Stimulated activated CD8-positive, alpha-beta memory T cell treated with anti-CD3 and anti-CD28 coated beads, Interleukin-7, amount 100 ng/mL, for 1 hour (primary cell): Measurements from ENCODE around the gene CHRNB1.

Source experiments
- DNase-seq, 2 donors: peaks; one replicate each; pipeline ENCODE4 v3.0.0-alpha.2; 2020; ENCODE audit warnings: low read depth in 2 of 2

CHRNB1 gene

GRCh38 chr17:7437950-7438614, 6.8 kb upstream of the CHRNB1 start:
- peak in 1 of 2 donors; percentile 23 for DNase-seq

GRCh38 chr17:7438656-7439460, 6.0 kb upstream of the CHRNB1 start:
- no peak for DNase-seq

- no peak for DNase-seq
Observed at GRCh38 chr17:7439462-7440112, 5.3 kb upstream of the CHRNB1 start, which contains the start of gene FGF11. Gene FGF11 (plus strand): TSS chr17:7439512. CDS start chr17:7439621, 109 bp downstream.

GRCh38 chr17:7440113-7440833, 4.6 kb upstream of the CHRNB1 start:
- no peak for DNase-seq

- no peak for DNase-seq
Observed at GRCh38 chr17:7440834-7441195, 4.0 kb upstream of the CHRNB1 start.

- no peak for DNase-seq
Observed at GRCh38 chr17:7441266-7441665, 3.6 kb upstream of the CHRNB1 start.

- no peak for DNase-seq
Observed at GRCh38 chr17:7442142-7442541, 2.7 kb upstream of the CHRNB1 start.

- no peak for DNase-seq
Observed at GRCh38 chr17:7443499-7444485, 1.1 kb upstream of the CHRNB1 start.

- peak in 1 of 2 donors; percentile 15 for DNase-seq
Observed at GRCh38 chr17:7445619-7445968, 733 bp downstream of the CHRNB1 start.

GRCh38 chr17:7448461-7448860, 3.6 kb downstream of the CHRNB1 start:
- no peak for DNase-seq

GRCh38 chr17:7459961-7460545, 15.2 kb downstream of the CHRNB1 start:
- no peak for DNase-seq

GRCh38 chr17:7460850-7461660, 16.2 kb downstream of the CHRNB1 start:
- DNase-seq: no peak

- no peak for DNase-seq
Observed at GRCh38 chr17:7462474-7463371, 17.9 kb downstream of the CHRNB1 start.

- DNase-seq: no peak
Observed at GRCh38 chr17:7463372-7463846, 18.5 kb downstream of the CHRNB1 start.

GRCh38 chr17:7464081-7464480, 19.2 kb downstream of the CHRNB1 start:
- no peak for DNase-seq

GRCh38 chr17:7465597-7466275, 20.9 kb downstream of the CHRNB1 start:
- DNase-seq: no peak

GRCh38 chr17:7466318-7466638, 21.4 kb downstream of the CHRNB1 start:
- no peak for DNase-seq
